ENCODE results near the gene ACOX1.

The ACOX1 gene

DNA sequence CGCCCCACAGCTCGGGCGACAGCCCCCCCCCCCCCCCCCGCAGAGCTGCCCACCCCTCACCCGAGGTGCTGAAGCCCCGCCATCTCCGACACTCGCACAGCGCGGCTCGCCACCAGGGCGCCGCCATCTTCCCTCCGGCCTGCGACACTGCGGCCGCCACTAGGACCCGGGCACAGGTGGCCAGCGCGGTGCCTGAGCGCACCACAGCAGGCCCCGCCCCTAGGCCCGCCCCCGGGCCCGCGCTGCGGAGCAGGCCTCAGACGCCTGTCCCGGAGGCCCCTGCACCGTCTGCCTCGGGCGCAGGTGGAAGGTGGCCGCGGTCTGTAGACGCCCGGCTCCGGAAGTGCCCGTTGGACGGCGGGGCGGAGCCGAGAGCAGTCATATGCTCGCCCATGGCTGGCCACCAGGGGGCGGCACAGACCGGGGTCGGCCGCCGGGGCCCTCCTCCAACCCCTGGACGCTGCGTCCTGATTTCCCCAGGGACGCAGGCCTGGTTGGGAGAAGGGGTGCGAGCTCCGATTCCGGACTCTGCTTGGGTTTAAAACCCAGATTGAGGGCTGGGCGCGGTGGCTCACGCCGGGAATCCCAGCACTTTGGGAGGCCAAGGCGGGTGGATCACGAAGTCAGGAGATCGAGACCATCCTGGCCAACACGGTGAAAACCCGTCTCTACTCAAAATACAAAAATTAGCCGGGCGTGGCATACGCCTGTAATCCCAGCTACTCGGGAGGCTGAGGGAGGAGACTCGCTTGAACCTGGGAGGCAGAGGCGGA lies 74.0 kb downstream of the ACOX1 start, which contains the start of gene MRPL38:
Gene MRPL38, minus strand, starts transcription at position 136 of the 773 bp plus-strand sequence. Its CDS starts 9 bp downstream, at position 127.
- DNase-seq = peak; percentile 97

DNA sequence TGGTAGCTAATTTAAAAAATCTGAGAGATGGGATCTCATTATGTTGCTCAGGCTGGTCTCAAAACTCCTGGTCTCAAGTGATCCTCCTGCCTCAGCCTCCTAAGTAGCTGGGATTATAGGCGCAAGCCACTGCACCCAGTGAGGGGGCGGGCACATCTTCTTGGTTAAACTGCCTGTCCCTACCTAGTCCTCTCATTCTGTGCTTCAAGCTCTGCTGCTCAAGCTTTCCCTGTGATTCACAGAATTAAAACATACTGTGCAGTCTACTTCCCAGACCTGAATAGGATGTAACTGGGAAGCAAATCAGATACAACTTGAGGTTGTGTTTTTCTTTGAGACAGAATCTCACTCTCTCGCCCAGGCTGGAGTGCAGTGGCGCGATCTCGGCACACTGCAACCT lies 76.6 kb downstream of the ACOX1 start:
- DNase-seq = no peak

DNA sequence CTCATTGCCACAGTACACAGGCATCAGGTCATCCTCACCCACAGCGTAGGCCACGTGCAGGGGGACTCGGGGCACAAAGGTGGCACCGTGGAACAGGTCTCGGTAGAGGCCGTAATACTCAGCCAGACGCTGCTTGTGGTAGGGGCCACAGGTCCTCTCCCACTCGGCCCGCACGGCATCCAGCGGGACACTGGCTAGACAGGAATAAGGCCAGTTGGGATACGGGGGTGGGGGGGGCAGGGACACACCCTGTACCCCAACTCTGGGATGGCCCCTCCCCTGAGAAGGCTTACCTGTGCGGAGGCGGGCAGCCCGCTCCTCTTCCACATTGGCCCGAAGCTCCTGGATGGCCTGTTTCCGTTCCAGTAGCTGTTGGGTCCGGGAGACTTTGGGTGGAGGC lies 77.2 kb downstream of the ACOX1 start:
- DNase-seq = no peak

DNA sequence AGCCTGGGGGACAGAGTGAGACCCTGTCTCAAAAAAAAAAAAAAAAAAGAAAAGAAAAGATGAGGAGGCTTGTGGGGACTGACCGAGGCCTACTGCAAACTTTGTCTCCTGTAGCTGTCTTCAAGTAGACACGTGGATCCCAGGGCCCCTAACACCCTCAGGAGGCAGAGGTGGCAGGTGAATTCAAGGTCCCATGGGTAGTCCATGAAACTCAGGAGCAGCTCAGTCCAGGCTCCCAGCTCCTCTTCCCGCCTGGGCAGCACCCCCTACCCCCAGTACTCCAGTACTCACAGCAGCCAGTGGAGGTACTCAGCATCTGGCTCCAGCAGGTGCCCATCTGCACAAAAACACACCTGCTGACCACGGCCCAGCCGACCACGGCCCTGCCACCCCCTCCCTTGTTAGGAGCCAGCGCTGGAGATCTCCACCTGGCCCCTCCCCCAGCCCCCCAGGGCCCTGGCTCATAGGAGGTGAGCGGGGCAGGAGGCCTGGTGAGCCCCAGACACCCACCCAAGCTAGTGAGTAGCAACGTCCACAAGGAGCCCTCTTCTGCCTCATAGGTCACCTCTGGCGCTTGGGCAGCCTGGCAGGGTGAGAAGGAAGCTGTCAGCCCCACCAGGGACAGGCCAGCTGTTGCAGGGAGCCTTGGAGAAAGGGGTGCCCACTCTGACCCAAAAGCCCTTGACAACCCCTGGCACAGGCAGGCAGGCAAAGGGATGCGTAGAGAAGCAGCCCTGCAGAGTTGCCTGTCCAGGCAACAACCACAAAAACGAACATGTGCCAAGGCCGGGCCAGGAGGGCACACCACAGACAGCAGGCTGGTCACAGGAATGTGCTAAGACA lies 78.1 kb downstream of the ACOX1 start:
- DNase-seq = no peak

DNA sequence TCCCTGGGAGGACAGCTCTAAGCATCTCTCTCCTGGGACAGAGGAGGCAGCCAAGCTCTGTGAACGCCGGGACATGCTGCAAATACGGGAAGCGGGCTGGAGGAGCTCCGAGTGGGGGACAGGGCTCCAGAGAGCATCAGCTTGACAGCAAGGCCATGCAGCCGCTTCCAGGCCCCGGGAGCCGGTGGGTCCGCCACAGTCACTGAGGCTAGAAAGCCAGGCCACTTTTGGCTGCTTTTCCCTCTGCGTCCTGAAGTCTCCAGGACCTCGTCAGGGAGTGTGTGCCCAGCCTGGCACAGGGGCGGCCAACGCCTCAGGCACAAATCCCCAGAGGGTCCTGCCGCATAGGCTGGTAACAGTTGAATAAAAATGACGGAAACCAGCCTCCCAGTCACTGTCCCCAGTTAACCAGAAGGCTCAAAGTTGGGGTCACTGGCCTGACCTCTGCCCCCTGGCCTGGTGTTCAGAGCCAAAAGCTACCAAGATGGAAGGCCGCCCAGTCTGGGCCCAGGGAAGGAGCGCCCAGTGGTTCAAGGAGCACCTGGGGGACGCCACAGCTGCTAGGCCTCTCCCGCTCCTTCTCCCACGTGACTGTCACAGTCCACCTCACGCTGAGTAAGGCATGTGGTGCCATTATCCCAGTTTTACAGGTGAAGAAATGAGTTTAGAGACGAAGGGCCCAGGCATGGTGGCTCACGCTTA lies 79.0 kb downstream of the ACOX1 start:
- no peak for DNase-seq

DNA sequence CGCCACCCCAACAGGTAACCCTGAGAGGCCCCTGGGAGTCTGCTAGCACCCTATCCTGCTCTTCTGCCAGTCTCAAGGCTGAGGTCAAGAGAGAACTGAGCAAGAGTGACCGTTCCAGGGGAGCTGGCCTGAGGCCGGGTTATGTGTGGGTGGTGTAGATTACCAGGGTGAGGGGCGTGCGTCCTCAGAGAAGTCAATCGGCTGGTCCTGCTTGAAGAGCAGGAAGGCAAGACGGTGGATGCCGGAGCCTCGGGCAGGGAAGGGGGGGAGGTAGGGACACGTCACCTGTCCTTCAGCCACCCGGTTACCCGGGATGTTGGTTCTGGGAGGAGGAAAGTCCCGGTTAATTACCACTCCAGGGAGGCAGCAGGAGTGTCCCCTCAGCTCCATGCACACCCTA lies 79.6 kb downstream of the ACOX1 start:
- no peak for DNase-seq

DNA sequence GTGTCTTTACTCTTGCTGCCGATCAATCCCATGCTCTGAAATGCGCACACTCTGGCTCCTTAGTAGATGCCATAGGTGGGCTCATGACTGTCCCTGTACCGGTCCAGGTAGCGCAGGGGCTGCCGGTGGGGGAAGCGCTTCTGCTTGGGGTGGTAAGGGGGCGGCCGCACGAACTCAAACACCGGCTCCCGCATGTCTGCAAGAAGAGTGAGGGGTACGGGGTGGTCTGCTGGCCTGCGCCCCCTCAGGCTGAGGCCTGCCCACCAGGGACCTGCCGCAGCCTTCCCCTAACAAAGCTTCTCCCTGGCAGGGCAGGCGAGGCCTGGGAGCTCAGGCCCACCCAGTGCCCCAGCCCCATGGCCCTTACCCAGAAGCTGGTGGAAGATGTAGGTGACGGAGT lies 80.2 kb downstream of the ACOX1 start:
- no peak for DNase-seq

DNA sequence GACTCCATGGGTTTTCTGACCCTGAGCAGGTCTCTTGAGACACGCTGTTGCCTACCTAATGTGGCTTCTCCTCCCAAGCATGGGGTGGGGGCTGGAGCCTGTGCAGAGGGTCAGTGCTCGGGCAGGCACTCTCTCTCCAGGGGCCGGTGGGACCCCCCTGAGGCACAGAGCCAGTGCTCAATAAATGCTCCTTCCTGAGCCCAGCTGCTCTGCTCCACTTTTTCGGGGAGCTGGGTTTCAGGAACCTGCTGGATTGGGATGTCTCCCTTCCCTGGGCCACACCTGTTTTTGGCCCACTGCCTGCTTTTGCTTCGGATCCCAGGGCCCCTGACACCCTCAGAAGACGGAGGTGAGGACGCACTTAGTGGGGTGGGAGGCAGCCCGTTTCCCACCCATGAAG lies 80.9 kb downstream of the ACOX1 start:
- DNase-seq = no peak

DNA sequence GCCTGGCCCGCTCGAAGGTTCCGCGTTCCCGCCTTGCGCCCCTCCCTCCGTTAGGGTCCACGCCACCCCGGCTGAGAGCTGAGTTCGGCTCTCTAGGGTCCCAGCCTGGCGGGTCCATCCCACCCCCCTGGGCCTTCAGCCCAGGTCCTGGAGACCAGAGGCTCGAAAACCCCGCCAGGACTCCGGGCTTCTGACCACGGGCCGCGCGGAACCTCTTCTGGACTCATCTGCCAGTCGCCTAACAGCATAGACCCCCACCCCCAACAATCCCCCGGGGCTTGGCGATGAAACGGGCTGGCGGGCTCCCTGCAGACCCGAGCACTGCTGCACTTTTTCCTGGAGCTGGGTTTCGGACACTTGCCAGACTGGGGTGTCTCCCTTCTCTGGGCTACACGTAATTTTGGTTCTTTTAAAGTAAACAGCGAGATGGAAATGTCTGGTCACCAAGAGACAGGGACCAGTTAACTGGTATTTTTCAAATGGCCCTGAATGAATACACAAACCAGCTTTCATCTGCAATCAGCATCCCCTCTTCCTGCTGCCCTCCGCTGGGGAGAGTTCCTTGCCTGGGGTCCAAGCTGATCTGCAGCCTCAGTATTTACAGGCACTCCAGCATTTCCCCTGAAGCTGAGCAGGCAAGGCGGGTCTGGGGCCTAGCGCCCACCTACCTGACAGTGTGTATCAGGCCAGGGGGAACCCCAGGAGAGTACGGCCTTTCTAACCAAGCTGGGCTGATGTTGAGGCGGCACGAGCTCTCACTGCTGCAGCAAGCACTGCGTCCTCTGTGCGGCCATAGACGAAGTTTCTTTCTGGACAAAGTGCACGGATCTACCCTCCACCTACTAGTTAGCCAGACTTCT lies 81.6 kb downstream of the ACOX1 start:
- DNase-seq = no peak

DNA sequence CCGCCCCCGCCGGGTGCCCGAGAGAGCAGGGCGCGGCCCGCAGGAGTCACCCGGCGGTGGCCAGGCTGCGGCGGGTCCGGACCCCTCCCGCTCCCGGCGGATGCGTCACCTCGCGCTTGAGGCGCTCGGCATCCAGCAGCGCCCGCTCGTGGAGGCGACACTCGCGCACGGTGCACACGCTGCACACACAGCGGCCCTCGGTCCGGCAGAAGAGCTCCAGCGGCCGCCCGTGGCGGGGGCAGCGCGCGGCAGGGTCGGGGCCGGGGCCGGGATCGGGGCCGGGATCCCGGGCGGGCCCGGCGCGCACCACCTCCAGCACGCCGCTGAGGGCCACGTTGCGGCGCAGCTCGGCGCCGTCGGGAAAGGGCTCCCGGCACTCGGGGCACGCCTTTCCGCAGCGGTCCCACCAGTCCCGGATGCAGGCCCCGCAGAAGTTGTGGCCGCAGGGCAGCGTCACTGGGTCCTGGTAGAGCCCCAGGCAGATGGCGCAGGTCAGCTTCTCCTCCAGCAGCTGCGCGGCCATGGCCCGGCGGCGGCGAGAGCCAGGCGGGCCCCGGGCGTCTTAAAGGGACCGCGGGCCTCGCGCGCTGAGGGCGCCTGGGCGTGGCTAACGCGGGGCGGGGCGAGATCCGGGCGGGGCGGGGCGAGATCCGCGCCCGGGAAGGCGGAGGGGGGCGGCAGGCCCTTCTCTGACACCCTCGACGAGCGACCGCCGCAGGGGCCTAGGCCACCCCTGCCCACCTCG lies 82.4 kb downstream of the ACOX1 start, which contains the start of gene TRIM65:
Gene TRIM65, minus strand, starts transcription at position 537 of the 745 bp plus-strand sequence. Its CDS starts 14 bp downstream, at position 523.
- peak; percentile 65 to 73 for DNase-seq

DNA sequence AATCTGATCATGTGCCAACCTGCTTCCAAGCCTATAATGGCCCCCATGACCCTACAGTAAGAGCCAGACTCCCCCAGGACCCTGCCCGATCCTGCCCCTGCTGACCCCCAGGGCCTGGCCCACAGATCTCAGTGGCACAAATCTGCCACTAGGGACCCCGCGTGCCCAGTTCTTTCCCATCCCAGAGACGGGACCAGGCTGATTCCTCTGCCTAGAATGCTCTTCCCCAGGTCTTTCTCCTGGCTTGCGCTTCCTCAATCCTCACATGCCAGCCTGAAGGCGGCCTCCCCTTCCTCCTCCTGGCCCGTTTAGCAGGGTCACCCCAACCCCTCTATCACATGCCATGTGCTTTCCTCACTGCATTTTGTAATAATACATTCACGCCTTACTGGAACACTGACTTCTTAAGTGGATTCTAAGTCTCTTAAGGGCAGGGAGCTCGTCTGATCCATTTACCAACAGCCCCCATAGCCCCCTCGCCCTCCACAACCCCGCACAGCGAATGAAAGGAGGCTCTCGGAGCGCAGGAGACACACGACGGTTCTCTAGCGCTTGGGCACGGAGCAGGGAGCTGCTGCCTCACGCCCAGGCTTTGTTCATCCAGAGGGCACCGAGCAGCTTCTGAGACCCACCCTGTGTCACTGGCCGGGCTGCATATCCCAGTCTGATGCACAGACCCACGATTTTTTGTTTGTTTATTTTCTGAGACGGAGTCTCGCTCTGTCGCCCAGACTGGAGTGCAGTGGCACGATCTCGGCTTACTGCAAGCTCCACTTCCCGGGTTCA lies 83.4 kb downstream of the ACOX1 start:
- DNase-seq = peak; percentile 62 to 70

DNA sequence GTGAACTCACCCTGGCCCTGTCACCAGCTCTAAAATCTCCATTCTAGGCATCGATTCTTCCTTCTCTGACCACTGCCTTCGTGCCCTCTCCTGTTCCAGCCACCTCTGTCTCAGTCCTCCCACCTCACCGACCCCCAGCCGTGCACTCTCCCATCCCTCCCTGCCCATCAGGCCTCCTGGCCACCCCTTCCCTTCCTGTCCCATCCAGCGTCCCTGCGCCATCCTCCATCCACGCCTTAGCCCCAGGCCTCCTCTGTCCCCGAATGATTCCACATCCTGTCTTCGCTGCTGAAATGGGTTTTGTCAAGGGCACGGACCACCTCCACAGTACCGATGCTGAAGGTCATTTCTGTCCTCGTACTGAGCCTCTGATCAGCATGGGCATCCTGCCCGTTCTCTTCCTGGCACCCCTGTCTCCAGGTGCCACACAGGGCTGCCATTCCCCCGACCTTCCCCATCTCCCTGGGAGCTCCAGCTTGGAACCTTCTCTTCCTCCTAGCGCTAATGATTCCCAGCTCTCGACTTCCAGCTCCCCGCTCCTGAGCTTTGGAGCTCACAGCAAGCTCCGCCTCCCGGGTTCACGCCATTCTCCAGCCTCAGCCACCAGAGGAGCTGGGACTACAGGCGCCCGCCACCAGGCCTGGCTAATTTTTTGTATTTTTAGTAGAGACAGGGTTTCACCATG lies 84.8 kb downstream of the ACOX1 start:
- no peak for DNase-seq

DNA sequence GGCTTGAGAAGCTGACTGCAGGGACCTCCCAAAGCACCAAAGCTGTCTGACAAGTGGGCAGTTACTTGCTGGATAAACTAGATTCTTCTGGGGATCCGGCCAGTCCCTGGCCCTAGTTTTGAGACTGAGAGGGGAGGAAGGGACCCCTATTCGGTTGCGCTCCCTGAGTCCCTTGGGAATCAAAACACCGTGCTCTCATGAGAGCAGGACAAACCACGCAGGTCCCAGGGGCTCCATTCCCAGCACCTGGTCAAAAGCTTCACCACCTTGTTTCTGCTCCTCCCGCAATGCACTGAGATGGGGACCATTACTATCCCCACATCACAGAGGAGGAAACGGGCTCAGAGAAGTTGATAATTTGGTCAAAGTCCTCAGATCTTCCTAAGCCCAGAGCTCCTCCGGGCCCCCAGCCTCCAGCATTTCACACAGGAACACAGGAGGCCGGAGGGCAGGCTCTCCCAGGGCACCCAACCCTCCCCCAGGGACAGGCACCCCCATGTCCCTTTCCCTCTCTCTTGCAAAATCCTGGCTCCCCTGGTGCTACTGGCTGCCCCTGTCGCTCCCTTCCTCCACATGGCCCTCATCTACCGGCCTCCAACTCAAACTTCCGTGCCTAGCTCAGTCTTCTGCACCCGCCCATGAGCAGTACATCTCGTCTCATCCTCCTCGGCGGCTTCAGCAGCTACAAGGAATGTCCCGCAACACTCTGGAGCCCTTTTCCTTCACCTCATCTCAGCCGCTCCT lies 85.5 kb downstream of the ACOX1 start:
- no peak for DNase-seq

DNA sequence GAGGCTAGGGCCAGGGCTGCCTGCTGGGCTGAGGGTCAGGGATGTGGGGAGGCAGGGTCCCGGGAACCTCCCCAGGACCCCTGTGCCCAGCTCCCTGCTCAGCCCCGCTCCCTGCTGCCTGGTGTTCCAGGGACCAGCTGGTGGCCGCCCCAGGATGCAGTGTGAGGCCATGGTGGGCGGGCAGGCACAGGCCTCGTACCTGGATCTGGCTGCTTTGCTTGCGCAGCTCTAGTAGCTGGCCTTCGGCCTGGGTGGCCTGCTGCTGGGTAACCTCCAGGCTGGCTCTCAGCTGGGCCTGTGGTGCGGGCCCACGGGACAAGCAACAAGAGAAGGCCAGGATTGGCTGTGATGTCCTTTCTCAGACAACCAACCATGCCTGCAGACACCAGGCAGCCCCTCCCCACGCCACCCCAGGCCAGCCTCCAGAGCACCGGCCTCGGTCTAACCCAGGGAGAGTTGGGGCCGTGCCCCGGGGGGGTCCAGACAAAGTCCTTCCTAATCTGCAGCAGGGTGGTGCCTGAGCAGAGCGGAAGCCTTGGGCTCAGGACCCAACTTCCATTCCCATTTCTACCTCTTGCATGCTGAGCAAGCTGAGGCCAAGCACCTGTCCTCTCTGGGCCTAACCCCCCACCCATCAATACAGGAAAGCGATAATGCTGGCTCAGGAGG lies 86.3 kb downstream of the ACOX1 start:
- no peak for DNase-seq

DNA sequence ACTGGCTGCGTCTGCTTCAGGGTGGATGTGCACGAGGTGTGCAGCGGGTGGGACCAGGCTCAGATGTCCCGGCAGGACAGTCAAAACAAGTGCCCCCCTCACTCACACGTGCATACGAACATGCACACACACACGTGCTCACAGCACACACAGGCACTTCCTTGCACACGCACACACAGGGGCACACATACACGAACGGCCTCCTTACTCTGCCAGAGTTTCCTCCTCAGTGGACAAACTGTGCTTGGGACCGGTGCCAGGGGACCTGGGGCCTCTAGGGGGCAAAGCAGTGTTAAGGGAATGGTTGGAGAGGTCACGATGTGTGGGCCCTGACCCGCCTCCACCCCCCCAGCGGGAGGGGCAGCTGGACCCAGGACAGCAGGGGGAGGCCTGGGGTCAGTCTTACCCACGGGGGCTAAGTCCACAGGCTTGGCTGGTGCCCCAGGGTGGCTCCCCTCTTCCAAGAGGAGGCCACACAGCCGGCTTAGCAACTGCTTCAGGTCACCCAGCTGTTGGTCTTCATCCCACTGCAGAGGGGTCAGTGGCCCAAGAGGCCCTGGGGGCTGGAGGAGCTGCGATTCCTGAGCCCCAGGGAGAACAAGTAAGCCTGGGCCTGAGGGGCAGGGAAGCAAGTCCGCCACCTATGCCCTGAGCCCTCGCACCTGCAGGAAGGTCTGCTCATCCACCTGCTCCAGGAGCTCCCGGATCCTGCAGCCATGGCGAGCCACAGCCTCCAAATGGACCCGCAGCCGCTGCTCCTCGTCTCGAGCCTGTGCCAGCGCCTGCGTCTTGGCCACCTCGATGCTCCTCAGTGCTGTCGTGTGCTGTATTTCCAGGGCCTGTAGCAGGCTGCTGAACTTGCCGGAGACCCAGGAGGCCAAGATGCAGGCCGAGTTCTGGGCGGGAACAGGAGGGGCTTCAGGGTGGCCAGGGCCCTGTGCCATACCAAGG lies 87.1 kb downstream of the ACOX1 start:
- DNase-seq = no peak

Data from Kasumi-1 (cell line).